GM12865 (cell line): ENCODE results near the gene ST3GAL4.

Experiments used
- DNase-seq: peaks from one replicate; pipeline ENCODE4 v3.0.0; 2010; ENCODE audit warnings: low read depth
- H3K4me3 ChIP-seq: 2 replicates; pipeline ENCODE4 v1.5.1; 2011; ENCODE audit warnings: mild to moderate bottlenecking, low read depth, low read length, control low read depth
- TF ChIP-seq, protein P1 (sequence below): IDR thresholded peaks from 2 replicates; pipeline ENCODE4 v1.5.1; 2011; ENCODE audit warnings: low read length, control low read depth, low read depth, inconsistent platforms; ENCODE audit not compliant: insufficient read depth; ENCODE audit errors: missing control alignments

ST3GAL4 gene

DNA sequence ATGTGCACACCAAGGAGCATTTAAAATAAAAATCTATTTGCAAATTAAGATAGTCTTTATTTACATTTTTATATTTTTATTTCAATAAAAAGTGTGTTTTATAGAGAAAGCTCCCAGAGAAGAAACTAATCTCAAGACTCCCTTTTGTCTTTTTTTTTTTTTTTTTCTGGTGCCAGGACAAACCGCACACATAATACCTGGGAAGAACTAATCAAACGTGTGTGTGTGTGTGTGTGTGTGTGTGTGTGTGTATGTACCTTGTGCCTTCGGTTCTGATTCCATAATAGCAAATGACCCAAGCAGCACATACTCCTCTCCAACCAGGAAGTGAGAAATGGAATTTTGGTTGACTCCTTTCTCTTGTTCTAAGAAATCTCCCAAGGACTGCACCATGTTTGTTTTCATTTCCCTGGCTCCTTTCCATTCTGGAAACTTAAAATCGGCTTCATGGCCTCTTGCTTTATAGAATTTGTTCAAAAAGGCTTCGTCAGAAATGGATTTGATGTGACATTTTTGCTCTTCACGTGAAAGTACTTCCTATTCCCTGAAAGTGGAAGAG, 65.3 kb downstream of the ST3GAL4 start:
- TF ChIP-seq, protein P1, sequence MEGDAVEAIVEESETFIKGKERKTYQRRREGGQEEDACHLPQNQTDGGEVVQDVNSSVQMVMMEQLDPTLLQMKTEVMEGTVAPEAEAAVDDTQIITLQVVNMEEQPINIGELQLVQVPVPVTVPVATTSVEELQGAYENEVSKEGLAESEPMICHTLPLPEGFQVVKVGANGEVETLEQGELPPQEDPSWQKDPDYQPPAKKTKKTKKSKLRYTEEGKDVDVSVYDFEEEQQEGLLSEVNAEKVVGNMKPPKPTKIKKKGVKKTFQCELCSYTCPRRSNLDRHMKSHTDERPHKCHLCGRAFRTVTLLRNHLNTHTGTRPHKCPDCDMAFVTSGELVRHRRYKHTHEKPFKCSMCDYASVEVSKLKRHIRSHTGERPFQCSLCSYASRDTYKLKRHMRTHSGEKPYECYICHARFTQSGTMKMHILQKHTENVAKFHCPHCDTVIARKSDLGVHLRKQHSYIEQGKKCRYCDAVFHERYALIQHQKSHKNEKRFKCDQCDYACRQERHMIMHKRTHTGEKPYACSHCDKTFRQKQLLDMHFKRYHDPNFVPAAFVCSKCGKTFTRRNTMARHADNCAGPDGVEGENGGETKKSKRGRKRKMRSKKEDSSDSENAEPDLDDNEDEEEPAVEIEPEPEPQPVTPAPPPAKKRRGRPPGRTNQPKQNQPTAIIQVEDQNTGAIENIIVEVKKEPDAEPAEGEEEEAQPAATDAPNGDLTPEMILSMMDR: no peak
- H3K4me3 ChIP-seq: no peak overlapping the region
- no peak for DNase-seq

DNA sequence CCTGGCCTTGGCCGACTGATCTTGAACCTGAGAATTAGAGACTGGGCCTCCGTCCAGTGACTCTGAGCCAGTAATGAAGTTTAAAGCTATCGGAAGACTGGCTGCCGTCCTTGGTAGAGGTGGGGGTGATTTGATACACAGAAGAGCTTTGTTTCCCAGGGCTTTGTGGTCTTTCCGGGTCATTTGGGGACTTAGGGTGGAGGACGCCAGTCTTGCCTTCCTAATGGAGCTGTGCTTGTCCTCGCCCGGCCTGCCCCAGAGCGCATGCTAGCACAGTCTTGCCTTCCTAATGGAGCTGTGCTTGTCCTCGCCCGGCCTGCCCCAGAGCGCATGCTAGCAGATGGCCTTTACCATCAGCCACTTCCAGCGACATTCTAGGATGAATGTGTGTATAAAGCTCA, 65.8 kb downstream of the ST3GAL4 start:
- no peak overlapping the region for H3K4me3 ChIP-seq
- TF ChIP-seq, protein P1: no peak
- no peak for DNase-seq

DNA sequence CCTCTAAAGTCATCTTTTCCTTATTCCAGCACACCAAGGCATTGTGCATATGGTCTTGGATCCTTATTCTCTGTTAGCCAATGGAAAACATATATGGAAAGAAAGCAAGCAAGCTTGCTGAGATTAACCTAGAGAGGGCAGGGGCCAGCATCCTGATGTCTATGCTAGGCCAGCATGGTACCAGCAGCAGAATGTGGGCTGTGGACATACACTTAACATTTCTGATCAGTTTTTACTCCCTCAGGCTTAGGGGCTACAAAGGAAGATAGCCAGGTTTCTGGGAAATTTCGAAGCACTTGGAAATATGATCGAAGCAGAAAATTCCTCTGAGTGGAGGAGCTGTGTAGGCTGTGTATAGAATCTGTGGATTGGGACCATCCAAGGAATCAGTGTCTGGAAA, 67.0 kb downstream of the ST3GAL4 start:
- TF ChIP-seq, protein P1: no peak
- H3K4me3 ChIP-seq: no peak overlapping the region
- DNase-seq: no peak

DNA sequence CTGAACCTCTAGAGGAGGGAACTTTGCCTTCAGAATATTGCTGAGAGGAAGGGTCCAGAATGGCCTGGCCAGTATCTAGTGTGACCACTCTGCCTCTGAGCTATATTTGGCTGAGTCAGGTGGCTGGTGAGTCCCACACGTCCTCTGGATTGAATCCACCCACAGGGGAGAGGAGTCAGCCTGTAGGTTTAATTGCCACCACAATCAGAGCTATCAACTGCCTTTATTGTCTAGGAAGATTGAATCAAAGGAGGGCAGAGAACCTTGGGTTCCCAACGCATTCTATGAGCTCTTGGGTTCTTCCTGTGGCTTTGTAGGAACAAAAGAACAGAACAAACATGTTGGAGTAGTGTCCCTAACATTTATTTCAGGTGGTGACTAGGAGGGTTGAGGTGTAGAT, 67.7 kb downstream of the ST3GAL4 start:
- H3K4me3 ChIP-seq: no peak overlapping the region
- no peak for DNase-seq
- TF ChIP-seq, protein P1: no peak

DNA sequence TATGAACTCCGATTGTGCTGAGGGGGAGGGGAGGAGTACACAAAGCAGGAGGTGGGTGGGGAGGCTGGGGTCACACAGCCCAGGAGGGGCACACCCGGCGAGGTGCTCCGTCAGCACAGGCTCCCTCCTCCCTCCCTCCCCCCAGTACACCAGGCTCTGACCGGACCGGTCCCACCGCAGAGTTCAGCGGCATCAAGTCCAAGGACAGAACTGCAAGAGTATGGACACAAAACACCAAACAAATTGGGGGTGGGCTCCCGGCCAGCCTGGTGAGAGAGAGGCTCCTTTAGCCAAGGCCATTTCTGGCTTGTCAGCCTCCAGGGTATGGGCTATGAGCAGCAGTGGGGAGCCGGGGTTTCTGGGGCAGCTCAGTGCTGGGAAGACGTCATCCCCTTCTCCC, 68.3 kb downstream of the ST3GAL4 start:
- TF ChIP-seq, protein P1: no peak
- H3K4me3 ChIP-seq: no peak overlapping the region
- no peak for DNase-seq

DNA sequence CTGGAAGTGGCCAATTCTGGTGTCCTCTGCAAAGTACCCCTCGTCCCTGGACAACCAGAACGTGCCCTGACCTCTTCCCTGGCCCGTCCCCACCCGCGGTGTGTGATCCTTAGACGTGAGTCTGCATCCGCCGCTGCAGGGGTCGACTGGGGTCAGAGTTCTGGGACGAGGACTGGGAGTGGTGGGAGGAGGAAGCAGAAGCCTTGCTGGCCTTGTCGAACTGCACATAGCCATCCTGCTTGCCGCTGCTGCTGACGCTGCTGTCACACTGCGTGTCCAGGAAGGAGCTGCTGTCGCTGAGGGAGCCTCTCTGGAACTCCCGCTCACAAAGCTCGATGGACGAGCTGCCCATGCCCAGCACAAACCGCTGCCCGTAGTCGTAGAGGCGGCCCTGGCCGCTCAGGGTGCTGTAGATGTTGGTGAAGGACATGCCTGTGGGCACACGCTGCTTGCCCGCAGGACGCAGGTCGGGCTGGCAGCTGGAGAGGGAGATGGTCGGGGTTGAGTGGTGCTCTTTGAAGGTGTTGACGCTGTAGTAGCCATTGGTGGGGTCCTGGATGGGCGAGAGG, 69.1 kb downstream of the ST3GAL4 start:
- H3K4me3 ChIP-seq: no peak overlapping the region
- no peak for DNase-seq
- TF ChIP-seq, protein P1: no peak

DNA sequence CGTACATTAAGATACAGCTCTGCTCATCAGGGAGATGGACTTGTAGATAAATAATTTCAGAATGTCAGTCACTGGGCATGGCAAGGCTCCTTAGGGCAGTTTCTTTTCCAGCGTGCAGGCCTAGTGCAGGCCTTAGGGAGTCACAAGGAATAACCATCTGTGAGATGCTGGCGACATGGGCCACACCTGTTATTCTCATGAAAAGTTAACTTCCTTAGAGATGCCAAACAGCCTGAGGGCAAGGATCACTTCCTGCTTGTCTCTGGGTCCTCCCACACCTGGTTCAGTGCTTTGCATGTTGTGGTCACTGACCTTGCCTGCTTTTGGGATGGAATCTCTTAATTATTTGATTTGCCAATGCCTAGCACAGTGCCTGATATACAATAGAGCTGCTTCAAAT, 70.6 kb downstream of the ST3GAL4 start:
- TF ChIP-seq, protein P1: no peak
- H3K4me3 ChIP-seq: no peak overlapping the region
- no peak for DNase-seq
